Suprapubic skin (tissue), 4 donors: ENCODE results near the gene EMC7. TPM values are rescaled to one million over a fixed set of nuclear protein-coding genes. Genes with fewer than 3 reads are reported as not detected.

Experiments used
- DNase-seq, 2 donors: peaks; one replicate each; pipeline ENCODE4 v3.0.0-alpha.2; 2019; ENCODE audit warnings: low spot score in 2 of 2
- H3K27ac ChIP-seq: fragments of 200-600 bp; sonication (generic); one replicate; pipeline ENCODE4 v1.5.1; 2019
- H3K27me3 ChIP-seq: fragments of 200-600 bp; sonication (generic); one replicate; pipeline ENCODE4 v1.5.1; 2019
- H3K36me3 ChIP-seq: fragments of 200-600 bp; sonication (generic); one replicate; pipeline ENCODE4 v1.5.1; 2019
- H3K4me1 ChIP-seq: fragments of 200-600 bp; sonication (generic); one replicate; pipeline ENCODE4 v1.5.1; 2019
- H3K4me3 ChIP-seq: fragments of 200-600 bp; sonication (generic); one replicate; pipeline ENCODE4 v1.5.1; 2019; ENCODE audit warnings: mild to moderate bottlenecking
- H3K9me3 ChIP-seq: fragments of 200-600 bp; sonication (generic); one replicate; pipeline ENCODE4 v1.5.1; 2019
- CTCF ChIP-seq, 2 donors: fragments of 200-600 bp in 1 of 2; fragments of 450-650 bp in 1 of 2; sonication (generic) in 1 of 2; IDR thresholded peaks; one replicate each; pipeline ENCODE4 v1.5.1; 2016 to 2019; ENCODE audit warnings: antibody characterized with exemption in 2 of 2, mild to moderate bottlenecking in 1 of 2, moderate library complexity in 1 of 2
- EP300 ChIP-seq: sonication (generic); formaldehyde crosslinking; IDR thresholded peaks from one replicate; pipeline ENCODE4 v1.6.1; 2017; ENCODE audit warnings: antibody characterized with exemption
- POLR2A ChIP-seq, 2 donors: fragments of 450-650 bp; IDR thresholded peaks; one replicate each; pipeline ENCODE4 v1.6.1; 2017; ENCODE audit warnings: antibody characterized with exemption in 2 of 2, mild to moderate bottlenecking in 2 of 2, moderate library complexity in 2 of 2
- POLR2AphosphoS5 ChIP-seq, 3 donors: sonication (generic); formaldehyde crosslinking; IDR thresholded peaks; one replicate each; pipeline ENCODE4 v1.6.1; 2017; ENCODE audit warnings: antibody characterized with exemption in 3 of 3
- WGBS: methylation state at CpG from one replicate; pipeline ENCODE4 v1.1.5; 2018; 5-methylcytosine and 5-hydroxymethylcytosine counted together
- total RNA-seq, 4 donors: library from RNA; depleted of rRNA; stranded (reverse); fragments of >200 nt; gene quantifications; one replicate each; pipeline ENCODE4 v1.1.0, GENCODE V29; 2016

The EMC7 gene
- total RNA-seq, 4 donors from 2014 or later, result 25.8 to 44.8 (median 31.9) TPM

DNA sequence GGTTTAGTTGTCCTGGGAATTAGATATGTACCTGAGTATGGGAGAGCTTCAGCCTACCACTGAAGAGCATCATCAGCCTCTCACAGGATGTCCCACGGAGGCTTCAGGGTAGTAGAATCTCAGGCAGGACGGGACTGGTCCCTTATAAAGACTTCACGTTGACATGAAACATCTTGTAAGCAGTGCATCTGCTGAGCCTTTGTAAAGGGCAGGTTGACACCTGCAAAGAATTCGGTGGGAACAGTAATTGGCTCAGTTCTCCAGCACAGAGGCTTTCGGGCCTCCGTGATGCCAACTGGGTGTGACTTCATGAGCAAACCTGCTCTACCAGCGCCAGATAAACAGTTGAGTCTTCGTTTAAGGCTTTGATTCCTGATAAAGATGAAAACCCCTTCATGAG is 35.7 kb downstream of the EMC7 start:
- H3K27me3 ChIP-seq, result no peaks in the 10 kb centered on the region
- 57% methylated on average over 8 of the region's 8 CpGs for WGBS
- DNase-seq, result no peak
- TF ChIP-seq POLR2AphosphoS5 (IDR thresholded peaks at IDR 0.05) (peak in 1 of 3 donors; percentile 7), POLR2A (IDR thresholded peaks at IDR 0.05) (no peak)
- H3K36me3 ChIP-seq, result no peaks in the 10 kb centered on the region
- H3K4me3 ChIP-seq, result no peak overlapping the region
- no peaks in the 10 kb centered on the region for H3K9me3 ChIP-seq
- H3K27ac ChIP-seq, result peak overlapping the region; percentile 77
- peaks cover 22% of the 10 kb centered on the region for H3K4me1 ChIP-seq

- Histone ChIP-seq H3K36me3 (no peaks in the 10 kb centered on the region), H3K27ac (peak overlapping the region; percentile 48), H3K27me3 (no peaks in the 10 kb centered on the region), H3K4me3 (no peak overlapping the region), H3K9me3 (no peaks in the 10 kb centered on the region), H3K4me1 (peaks cover 22% of the 10 kb centered on the region)
- WGBS, result 74% methylated on average over 3 of the region's 3 CpGs
- TF ChIP-seq POLR2AphosphoS5 (IDR thresholded peaks at IDR 0.05) (no peak), POLR2A (IDR thresholded peaks at IDR 0.05) (no peak), EP300 (no peak), CTCF (IDR thresholded peaks at IDR 0.05) (no peak)
- DNase-seq, result no peak
These were observed 36.4 kb downstream of the EMC7 start for GRCh38 chr15:34065261-34065660.

GRCh38 chr15:34064438-34064837 is 37.2 kb downstream of the EMC7 start:
- 6% methylated on average over 1 of the region's 1 CpG for whole genome bisulfite sequencing
- no peak for DNase-seq
- TF ChIP-seq POLR2AphosphoS5 (IDR thresholded peaks at IDR 0.05), result no peak
- TF ChIP-seq CTCF (IDR thresholded peaks at IDR 0.05), result no peak
- no peak for TF ChIP-seq POLR2A (IDR thresholded peaks at IDR 0.05)
- no peak for TF ChIP-seq EP300

DNA sequence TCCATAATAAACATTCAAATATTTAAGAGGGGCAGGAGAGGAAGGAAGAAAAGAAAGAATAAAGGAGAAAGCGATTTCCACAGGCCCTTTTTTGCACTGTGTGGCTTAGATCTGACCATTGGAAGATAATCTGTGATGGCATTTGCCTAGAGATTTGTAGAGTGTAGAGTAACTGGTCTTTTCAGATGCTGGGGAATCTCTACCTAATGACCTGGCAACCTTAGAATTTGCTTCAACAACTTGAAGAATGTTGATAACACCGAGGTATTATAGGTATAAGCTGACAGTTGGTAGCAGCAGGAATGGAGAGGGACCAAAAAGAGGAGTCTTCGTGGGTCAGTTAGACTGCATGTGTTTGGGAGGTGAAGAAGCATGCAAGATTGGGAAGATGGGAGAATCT is 41.7 kb downstream of the EMC7 start:
- Histone ChIP-seq H3K36me3 (no peaks in the 10 kb centered on the region), H3K9me3 (no peaks in the 10 kb centered on the region), H3K4me3 (no peak overlapping the region), H3K4me1 (peaks cover 2% of the 10 kb centered on the region), H3K27me3 (no peaks in the 10 kb centered on the region), H3K27ac (no peak overlapping the region)
- no peak for DNase-seq
- WGBS, result 69% methylated on average over 3 of the region's 3 CpGs
- TF ChIP-seq POLR2A (IDR thresholded peaks at IDR 0.05) (no peak), EP300 (no peak), POLR2AphosphoS5 (IDR thresholded peaks at IDR 0.05) (no peak)

More at GRCh38 chr15:34064438-34064837, 37.2 kb downstream of the EMC7 start:
- Histone ChIP-seq H3K4me1 (peaks cover 22% of the 10 kb centered on the region), H3K27ac (no peak overlapping the region), H3K27me3 (no peaks in the 10 kb centered on the region), H3K4me3 (no peak overlapping the region), H3K9me3 (no peaks in the 10 kb centered on the region), H3K36me3 (no peaks in the 10 kb centered on the region)

GRCh38 chr15:34059476-34059875 is 42.2 kb downstream of the EMC7 start:
- 33% methylated on average over 2 of the region's 2 CpGs for WGBS
- DNase-seq, result no peak

DNA sequence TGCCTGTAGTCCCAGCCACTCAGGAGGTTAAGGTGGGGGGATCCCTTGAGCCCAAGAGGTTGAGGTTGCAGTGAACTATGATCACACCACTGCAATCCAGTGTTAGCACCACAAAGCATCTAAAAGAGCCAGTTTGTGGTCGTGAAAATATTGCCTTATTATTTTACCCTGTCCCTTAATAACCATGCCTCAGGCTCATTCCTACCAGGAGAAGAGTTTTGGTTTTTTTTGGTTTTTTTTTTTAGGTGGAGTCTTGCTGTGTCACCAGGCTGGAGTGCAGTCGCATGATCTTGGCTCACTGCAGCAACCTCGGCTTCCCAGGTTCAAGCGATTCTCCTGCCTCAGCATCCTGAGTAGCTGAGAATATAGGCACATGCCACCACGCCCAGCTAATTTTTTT is 44.8 kb downstream of the EMC7 start:
- no peak overlapping the region for H3K27ac ChIP-seq
- H3K36me3 ChIP-seq, result no peaks in the 10 kb centered on the region

More at GRCh38 chr15:34059476-34059875, 42.2 kb downstream of the EMC7 start:
- Histone ChIP-seq H3K4me1 (no peaks in the 10 kb centered on the region), H3K4me3 (no peak overlapping the region), H3K27me3 (no peaks in the 10 kb centered on the region), H3K36me3 (no peaks in the 10 kb centered on the region), H3K27ac (no peak overlapping the region), H3K9me3 (no peaks in the 10 kb centered on the region)
- TF ChIP-seq POLR2AphosphoS5 (IDR thresholded peaks at IDR 0.05), result no peak

More for the DNA sequence above, 44.8 kb downstream of the EMC7 start:
- TF ChIP-seq POLR2A (IDR thresholded peaks at IDR 0.05) (no peak), CTCF (IDR thresholded peaks at IDR 0.05) (no peak), POLR2AphosphoS5 (IDR thresholded peaks at IDR 0.05) (no peak), EP300 (no peak)
- Histone ChIP-seq H3K4me1 (no peaks in the 10 kb centered on the region), H3K9me3 (no peaks in the 10 kb centered on the region), H3K4me3 (no peak overlapping the region), H3K27me3 (no peaks in the 10 kb centered on the region)
- DNase-seq, result no peak
- 48% methylated on average over 5 of the region's 5 CpGs for WGBS
